HuH-7 (cell line): ENCODE data around the gene DLG2.
A peak's percentile ranks its signal among the peaks of the same experiment; 100 is the strongest.
"Not testable (repeated sequence)": the region's sequence is repeated elsewhere in the genome, so short reads cannot be mapped to it uniquely, and the experiment has no call there.

Experiments used
- DNase-seq: peaks from one replicate; pipeline ENCODE4 v3.0.0; 2011; ENCODE audit warnings: low spot score

Gene DLG2

GRCh38 chr11:85643191-85643614, 16.1 kb upstream of the DLG2 start:
- no peak for DNase-seq

DNA sequence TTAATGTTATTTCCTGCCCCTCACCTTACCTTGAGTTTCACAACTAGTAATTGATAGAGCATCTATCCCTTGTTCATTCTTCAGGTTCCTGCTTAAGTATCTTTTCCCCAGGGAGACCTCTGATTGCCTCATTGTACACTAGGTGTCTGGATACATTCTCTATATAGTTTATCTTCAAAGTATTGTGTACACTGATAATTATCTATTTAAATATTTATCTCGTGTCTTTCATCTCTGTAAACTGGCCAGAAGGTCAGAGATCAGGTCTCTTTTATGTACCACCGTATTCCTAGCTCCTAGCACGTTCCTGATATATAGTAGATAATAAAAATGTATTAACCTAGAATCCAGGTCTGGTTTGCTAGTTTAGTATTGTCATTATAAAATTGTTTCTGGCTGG, 7.6 kb upstream of the DLG2 start:
- no peak for DNase-seq

DNA sequence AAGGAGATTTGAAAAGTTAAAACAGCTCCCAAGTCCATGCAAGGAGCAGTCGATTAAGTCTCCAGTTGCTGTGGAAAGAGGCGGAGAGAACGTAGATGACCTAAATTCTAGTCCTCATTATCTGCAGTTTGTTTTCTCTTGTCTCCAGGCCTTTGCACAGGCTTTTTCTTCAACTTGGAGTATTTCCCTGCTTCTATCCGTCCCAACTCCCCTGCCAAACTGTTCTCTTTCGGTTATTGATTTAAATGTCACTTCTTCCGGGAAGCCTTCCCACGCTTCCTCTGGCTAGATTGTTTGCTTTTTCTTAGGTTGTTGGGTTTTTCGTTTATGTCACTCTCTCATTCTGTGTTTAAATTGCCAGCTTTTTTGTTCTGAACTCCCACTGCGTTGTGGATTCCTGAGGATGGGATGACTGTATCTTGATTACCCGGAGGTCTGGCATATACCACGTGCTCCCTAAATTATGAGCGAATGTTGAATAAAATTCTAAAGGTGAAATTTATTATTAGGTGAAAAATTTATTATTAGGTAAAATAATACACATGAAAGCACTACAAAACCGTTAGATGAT, 1.7 kb upstream of the DLG2 start:
- DNase-seq, result no peak

DNA sequence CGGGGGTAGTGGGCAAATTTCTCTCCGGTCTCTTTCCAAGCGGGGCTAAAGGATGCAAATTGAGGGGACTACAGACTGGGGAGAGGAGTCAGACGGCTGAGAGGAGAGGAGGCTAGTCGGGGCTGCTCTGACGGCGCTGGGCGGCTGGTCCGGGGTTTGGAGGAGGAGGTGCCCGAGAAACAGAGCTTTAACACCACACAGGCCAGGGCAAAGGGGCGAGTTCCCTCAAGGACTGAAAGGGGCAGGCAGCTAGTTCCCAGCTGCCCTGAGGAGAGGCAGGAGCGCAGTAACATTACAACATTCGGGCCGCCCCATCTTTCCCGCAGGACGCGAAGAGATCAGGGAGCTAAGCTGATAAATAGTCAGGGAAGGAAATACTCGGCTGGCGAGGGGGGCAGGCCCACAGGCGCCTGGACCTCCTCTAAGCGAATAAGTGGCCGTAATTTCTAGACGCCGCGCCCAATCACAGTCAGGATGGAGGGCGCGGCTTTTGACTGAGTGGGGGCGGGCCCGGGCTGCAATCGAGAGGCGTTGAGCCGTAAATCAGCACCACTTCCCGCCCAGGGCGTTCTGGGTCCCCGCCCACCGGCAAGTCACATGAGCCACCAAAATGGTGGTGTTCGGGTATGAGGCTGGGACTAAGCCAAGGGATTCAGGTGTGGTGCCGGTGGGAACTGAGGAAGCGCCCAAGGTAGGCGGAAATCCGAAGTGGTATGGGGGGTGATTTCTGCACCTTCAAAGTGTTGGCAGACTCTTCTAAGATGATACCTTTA, 1.0 kb upstream of the DLG2 start, which contains the start of gene TMEM126B:
TMEM126B (plus strand) TSS at position 596 of the 773 bp plus-strand sequence; CDS start at position 611, 15 bp downstream.
- peak; percentile 67 for DNase-seq

DNA sequence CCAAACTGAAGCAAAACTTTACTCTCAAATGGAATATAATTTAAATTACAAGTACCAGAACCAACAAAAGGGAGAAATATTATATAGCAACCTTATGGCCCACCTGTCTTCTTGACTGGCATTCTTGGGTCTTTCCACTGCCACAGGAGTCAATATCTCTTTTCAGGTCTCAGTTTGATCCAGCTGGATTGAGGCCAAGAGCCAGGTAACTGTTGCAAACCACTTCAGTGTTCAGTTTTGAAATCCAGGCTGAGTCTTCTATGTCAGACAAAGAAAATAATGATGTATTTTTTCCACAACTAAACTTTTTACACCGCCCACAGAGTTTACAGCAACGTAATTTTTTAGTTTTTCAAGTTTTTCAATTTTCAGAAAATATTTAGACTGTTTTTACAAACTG, 648 bp downstream of the DLG2 start:
- no peak for DNase-seq

DNA sequence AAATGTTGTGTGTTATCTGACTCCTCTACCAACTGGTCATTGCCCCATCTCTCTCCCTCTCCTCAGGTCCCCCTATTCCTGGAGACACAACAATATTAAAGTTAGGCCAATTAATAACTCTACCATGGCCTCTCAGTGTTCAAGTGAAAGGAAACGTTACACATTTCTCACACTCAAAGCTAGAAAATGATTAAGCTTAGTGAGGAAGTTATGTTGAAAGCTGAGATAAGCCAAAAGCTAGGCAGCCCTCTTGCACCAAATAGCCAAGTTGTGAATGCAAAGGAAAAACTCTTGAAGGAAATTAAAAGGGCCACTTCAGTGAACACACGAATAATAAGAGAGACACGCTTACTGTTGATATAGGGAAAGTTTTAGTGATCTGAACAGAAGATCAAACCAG, 6.9 kb downstream of the DLG2 start:
- DNase-seq, result no peak

DNA sequence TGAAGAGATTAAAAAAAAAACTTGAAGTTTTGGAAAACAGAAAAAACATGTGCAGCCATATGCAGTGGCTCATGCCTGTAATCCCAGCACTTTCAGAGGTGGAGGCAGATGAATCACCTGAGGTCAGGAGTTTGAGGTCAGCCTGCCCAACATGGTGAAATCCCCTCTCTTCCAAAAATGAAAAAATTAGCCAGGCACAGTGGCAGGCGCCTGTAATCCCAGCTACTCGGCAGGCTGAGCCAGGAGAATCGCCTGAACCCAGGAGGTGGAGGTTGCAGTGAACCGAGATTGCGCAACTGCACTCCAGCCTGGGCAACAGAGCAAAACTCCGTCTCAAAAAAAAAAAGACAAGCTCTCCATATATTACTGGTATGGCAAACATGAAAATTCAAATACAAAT, 7.6 kb downstream of the DLG2 start:
- DNase-seq, result no peak

DNA sequence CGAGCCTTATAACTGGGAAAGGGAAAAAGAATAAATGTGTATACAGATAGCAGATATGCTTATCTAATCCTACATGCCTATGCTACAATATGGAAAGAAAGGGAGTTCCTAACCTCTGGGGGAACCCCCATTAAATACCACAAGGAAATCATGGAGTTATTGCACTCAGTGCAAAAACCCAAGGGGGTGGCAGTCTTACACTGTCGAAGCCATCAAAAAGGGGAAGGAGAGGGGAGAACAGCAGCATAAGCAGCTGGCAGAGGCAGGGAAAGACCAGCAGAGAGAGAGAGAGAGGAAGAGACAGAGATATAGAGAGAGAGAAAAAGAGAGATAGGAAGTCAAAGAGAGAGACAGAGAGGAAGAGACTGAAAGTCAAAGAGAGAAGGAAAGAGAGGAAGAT, 15.5 kb downstream of the DLG2 start:
- not testable (repeated sequence) for DNase-seq

DNA sequence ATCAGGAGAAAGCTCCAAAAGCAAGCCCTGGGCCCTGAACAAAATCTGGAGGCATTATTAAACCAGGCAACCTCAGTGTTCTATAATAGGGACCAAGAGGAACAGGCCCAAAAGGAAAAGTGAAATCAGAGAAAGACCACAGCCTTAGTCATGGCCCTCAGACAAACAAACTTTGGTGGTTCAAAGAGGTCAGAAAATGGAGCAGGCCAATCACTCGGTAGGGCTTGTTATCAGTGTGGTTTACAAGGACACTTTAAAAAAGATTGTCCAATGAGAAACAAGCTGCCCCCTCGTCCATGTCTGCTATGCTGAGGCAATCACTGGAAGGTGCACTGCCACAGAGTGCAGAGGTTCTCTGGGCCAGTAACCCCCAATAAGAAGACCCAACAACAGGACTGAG, 17.9 kb downstream of the DLG2 start:
- not testable (repeated sequence) for DNase-seq

- DNase-seq, result not testable (repeated sequence)
These were observed 18.5 kb downstream of the DLG2 start for GRCh38 chr11:85608621-85609020.

GRCh38 chr11:85606237-85606636, 20.9 kb downstream of the DLG2 start:
- DNase-seq, result not testable (repeated sequence)

GRCh38 chr11:85603220-85603619, 23.9 kb downstream of the DLG2 start:
- no peak for DNase-seq

- no peak for DNase-seq
These were observed 24.5 kb downstream of the DLG2 start for GRCh38 chr11:85602526-85603213.

DNA sequence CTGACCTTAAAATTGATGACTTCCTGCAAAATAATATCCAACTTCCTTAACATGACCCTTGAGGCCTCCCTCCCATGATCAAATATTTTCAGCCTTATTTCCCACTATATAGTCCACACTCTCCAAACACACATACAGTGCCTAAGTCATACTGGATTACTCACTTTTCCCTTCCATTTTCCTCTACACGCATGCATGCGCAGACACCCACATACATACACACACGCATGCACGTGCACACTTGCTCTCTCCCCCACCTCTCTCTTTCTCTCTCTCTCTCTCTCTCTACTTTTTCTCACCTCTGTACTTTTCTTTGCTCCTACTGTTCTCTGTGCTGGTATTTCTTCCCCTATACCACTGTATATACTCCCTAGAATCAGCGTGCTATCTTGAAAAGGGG, 28.1 kb downstream of the DLG2 start:
- no peak for DNase-seq

- no peak for DNase-seq
These were observed 30.3 kb downstream of the DLG2 start for GRCh38 chr11:85596886-85597285.

DNA sequence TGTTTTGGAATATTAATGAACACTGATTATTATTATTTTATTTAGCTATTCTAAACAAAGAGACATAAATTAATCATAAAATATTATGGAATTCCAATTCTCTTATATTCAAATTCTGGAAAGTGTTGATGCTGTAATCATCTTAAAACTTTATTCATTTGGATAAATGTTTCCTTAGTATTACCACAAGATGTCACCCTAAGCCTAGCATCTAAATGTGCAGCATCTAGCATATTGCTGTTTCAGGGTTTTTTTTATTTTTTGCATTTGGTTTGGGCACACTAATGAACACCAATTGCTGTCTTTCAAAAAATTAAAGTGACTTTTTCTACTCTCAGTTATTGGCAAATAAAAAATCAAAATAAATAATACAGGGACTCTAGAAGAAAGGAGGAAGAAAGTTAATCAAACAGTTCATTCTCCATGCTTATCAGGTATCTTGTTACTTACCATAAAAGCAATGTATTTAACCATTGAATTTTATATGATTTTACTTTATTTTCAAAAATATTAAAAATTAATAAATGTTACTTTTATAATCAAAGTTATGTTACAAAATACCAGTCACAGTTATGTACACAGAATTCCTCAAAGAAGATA, 31.8 kb downstream of the DLG2 start:
- peak; percentile 3 for DNase-seq

GRCh38 chr11:85590848-85591483, 36.2 kb downstream of the DLG2 start:
- peak; percentile 10 for DNase-seq

- DNase-seq, result no peak
These were observed 37.8 kb downstream of the DLG2 start for GRCh38 chr11:85589373-85589772.

GRCh38 chr11:85582111-85582510, 45.0 kb downstream of the DLG2 start:
- DNase-seq, result no peak

GRCh38 chr11:85575388-85575787, 51.8 kb downstream of the DLG2 start:
- no peak for DNase-seq

DNA sequence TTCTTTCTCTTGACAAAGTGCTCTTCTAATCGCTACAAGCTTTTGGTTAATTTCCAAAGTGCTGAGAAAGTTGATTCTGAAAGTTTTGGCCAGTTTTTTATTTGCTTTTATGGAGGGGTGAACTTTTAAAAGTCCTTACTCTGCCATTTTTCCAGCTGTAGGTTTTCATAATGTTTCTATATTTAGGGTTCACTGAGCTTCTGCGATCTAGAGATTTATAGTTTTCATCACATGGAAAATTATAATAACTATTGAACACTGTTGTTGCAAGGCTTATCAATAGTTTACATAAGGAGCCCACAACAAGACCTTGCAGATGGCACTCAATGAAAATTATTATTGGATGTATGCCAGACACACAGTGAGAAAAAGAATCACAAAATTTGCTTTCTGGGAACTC, 55.1 kb downstream of the DLG2 start:
- no peak for DNase-seq

DNA sequence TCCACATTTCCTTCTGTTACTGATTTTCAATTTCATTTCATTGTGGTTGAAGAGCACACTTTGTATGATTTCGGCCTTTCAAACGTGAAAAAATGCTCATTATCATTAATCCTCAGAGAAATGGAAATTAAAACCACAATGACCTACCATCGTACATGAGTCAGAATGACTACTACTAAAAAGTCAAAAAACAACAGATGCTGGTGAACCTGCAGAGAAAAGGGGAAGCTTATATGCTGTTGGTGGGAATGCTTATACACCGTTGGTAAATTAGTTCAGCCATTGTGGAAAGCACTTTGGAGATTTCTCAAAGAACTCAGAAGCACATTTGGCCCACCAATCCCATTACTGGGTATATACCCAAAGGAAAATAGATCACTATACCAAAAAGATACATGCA, 57.6 kb downstream of the DLG2 start:
- DNase-seq, result no peak
